Dendritic cell treated with granulocyte-macrophage colony-stimulating factor and Interleukin-4, amounts not matched to agents 40 ng/mL and 50 ng/mL, for 4 days (primary cell): ENCODE measurements around the gene TXNL1.

Experiments
- H3K27ac Mint-ChIP-seq: one replicate; pipeline ENCODE4 v1.8.0; 2022; ENCODE audit warnings: mild to moderate bottlenecking, mixed read lengths
- H3K27me3 Mint-ChIP-seq: one replicate; pipeline ENCODE4 v1.8.0; 2022; ENCODE audit warnings: mild to moderate bottlenecking, mixed read lengths
- H3K36me3 Mint-ChIP-seq: one replicate; pipeline ENCODE4 v1.8.0; 2022; ENCODE audit warnings: low read depth, mixed read lengths
- H3K4me1 Mint-ChIP-seq: one replicate; pipeline ENCODE4 v1.8.0; 2022; ENCODE audit warnings: low read depth, mixed read lengths
- H3K4me3 Mint-ChIP-seq: one replicate; pipeline ENCODE4 v1.8.0; 2022; ENCODE audit warnings: mild to moderate bottlenecking, moderate library complexity, mixed read lengths
- H3K9me3 Mint-ChIP-seq: one replicate; pipeline ENCODE4 v1.8.0; 2022; ENCODE audit warnings: mixed read lengths
- intact Hi-C: fragments of 100-400 bp; cut with micrococcal nuclease; formaldehyde crosslinking; loops from one replicate; pipeline ENCODE4 v1.15.0; 2022

Gene TXNL1

GRCh38 chr18:56635007-56635406 lies 3.4 kb downstream of the TXNL1 start:
- Mint-ChIP-seq H3K27ac (no peak overlapping the region), H3K4me3 (no peak overlapping the region), H3K4me1 (peaks cover 50% of the 10 kb centered on the region), H3K36me3 (peaks cover 75% of the 10 kb centered on the region), H3K27me3 (no peaks in the 10 kb centered on the region), H3K9me3 (peaks cover 9% of the 10 kb centered on the region)
- intact Hi-C loops: loop anchor here (10.0 kb wide), 1 partner anchor 1050 kb away; the partner anchor contains the start of gene TCF4

GRCh38 chr18:56632070-56633022 lies 6.0 kb downstream of the TXNL1 start:
- intact Hi-C loops: loop anchor here (10.0 kb wide), 1 partner anchor 1048 kb away; the partner anchor contains the start of gene TCF4
- H3K27me3 Mint-ChIP-seq: no peaks in the 10 kb centered on the region
- H3K4me1 Mint-ChIP-seq: peaks cover 58% of the 10 kb centered on the region

GRCh38 chr18:56627991-56628390 lies 10.4 kb downstream of the TXNL1 start:
- no peaks in the 10 kb centered on the region for H3K27me3 Mint-ChIP-seq
- H3K9me3 Mint-ChIP-seq: no peaks in the 10 kb centered on the region
- H3K36me3 Mint-ChIP-seq: peaks cover 62% of the 10 kb centered on the region
- intact Hi-C loops: no loop called here
- H3K27ac Mint-ChIP-seq: no peak overlapping the region
- H3K4me3 Mint-ChIP-seq: no peak overlapping the region
- H3K4me1 Mint-ChIP-seq: peaks cover 40% of the 10 kb centered on the region

More at GRCh38 chr18:56632070-56633022, 6.0 kb downstream of the TXNL1 start:
- Mint-ChIP-seq H3K4me3 (no peak overlapping the region), H3K36me3 (peaks cover 62% of the 10 kb centered on the region), H3K9me3 (no peaks in the 10 kb centered on the region), H3K27ac (no peak overlapping the region)

GRCh38 chr18:56615738-56616520 lies 22.5 kb downstream of the TXNL1 start:
- Mint-ChIP-seq H3K4me1 (peaks cover 6% of the 10 kb centered on the region), H3K27ac (no peak overlapping the region), H3K9me3 (no peaks in the 10 kb centered on the region), H3K36me3 (peaks cover 92% of the 10 kb centered on the region), H3K4me3 (no peak overlapping the region), H3K27me3 (no peaks in the 10 kb centered on the region)
- intact Hi-C loops: no loop called here

GRCh38 chr18:56606618-56607017 lies 31.8 kb downstream of the TXNL1 start:
- intact Hi-C loops: no loop called here
- no peaks in the 10 kb centered on the region for H3K4me1 Mint-ChIP-seq
- no peaks in the 10 kb centered on the region for H3K27me3 Mint-ChIP-seq
- no peak overlapping the region for H3K27ac Mint-ChIP-seq
- no peaks in the 10 kb centered on the region for H3K9me3 Mint-ChIP-seq
- peaks cover 54% of the 10 kb centered on the region for H3K36me3 Mint-ChIP-seq
- H3K4me3 Mint-ChIP-seq: no peak overlapping the region

- intact Hi-C loops: no loop called here
- Mint-ChIP-seq H3K36me3 (no peaks in the 10 kb centered on the region), H3K4me3 (no peak overlapping the region), H3K27ac (no peak overlapping the region), H3K27me3 (no peaks in the 10 kb centered on the region), H3K9me3 (peaks cover 7% of the 10 kb centered on the region), H3K4me1 (peaks cover 14% of the 10 kb centered on the region)
Measured at GRCh38 chr18:56598422-56598821, 40.0 kb downstream of the TXNL1 start.

GRCh38 chr18:56593906-56594305 lies 44.5 kb downstream of the TXNL1 start:
- H3K36me3 Mint-ChIP-seq: no peaks in the 10 kb centered on the region
- intact Hi-C loops: no loop called here
- no peak overlapping the region for H3K27ac Mint-ChIP-seq
- peaks cover 14% of the 10 kb centered on the region for H3K4me1 Mint-ChIP-seq
- H3K27me3 Mint-ChIP-seq: no peaks in the 10 kb centered on the region
- H3K4me3 Mint-ChIP-seq: no peak overlapping the region
- H3K9me3 Mint-ChIP-seq: peaks cover 16% of the 10 kb centered on the region

GRCh38 chr18:56580026-56580425 lies 58.4 kb downstream of the TXNL1 start:
- intact Hi-C loops: no loop called here
- Mint-ChIP-seq H3K36me3 (no peaks in the 10 kb centered on the region), H3K4me1 (peaks cover 25% of the 10 kb centered on the region), H3K4me3 (no peak overlapping the region), H3K27me3 (no peaks in the 10 kb centered on the region), H3K27ac (no peak overlapping the region), H3K9me3 (no peaks in the 10 kb centered on the region)

GRCh38 chr18:56579451-56579850 lies 58.9 kb downstream of the TXNL1 start:
- intact Hi-C loops: loop anchor here (5.0 to 10.0 kb wide), 5 partner anchors 322 to 1237 kb away; partner anchors contain the start of gene TCF4
- H3K36me3 Mint-ChIP-seq: no peaks in the 10 kb centered on the region
- H3K9me3 Mint-ChIP-seq: no peaks in the 10 kb centered on the region
- no peak overlapping the region for H3K4me3 Mint-ChIP-seq
- no peaks in the 10 kb centered on the region for H3K27me3 Mint-ChIP-seq
- peak overlapping the region; percentile 44 for H3K27ac Mint-ChIP-seq
- H3K4me1 Mint-ChIP-seq: peaks cover 30% of the 10 kb centered on the region

GRCh38 chr18:56576826-56577573 lies 61.4 kb downstream of the TXNL1 start:
- no peak overlapping the region for H3K4me3 Mint-ChIP-seq
- intact Hi-C loops: loop anchor here (2.0 to 10.0 kb wide), 7 partner anchors 320 to 1342 kb away; partner anchors contain the start of gene TCF4
- H3K27me3 Mint-ChIP-seq: no peaks in the 10 kb centered on the region
- H3K4me1 Mint-ChIP-seq: peaks cover 30% of the 10 kb centered on the region
- no peak overlapping the region for H3K27ac Mint-ChIP-seq
- no peaks in the 10 kb centered on the region for H3K36me3 Mint-ChIP-seq
- no peaks in the 10 kb centered on the region for H3K9me3 Mint-ChIP-seq

GRCh38 chr18:56575819-56576663 lies 62.4 kb downstream of the TXNL1 start:
- H3K9me3 Mint-ChIP-seq: no peaks in the 10 kb centered on the region
- intact Hi-C loops: loop anchor here (2.0 to 10.0 kb wide), 7 partner anchors 319 to 1341 kb away; partner anchors contain the start of gene TCF4

GRCh38 chr18:56574861-56575260 lies 63.5 kb downstream of the TXNL1 start:
- Mint-ChIP-seq H3K4me1 (peaks cover 40% of the 10 kb centered on the region), H3K9me3 (no peaks in the 10 kb centered on the region), H3K36me3 (no peaks in the 10 kb centered on the region), H3K27ac (peak overlapping the region; percentile 25), H3K27me3 (no peaks in the 10 kb centered on the region), H3K4me3 (no peak overlapping the region)
- intact Hi-C loops: loop anchor here (5.0 to 10.0 kb wide), 5 partner anchors 318 to 1233 kb away; partner anchors contain the start of gene TCF4

More at GRCh38 chr18:56575819-56576663, 62.4 kb downstream of the TXNL1 start:
- no peaks in the 10 kb centered on the region for H3K27me3 Mint-ChIP-seq
- no peak overlapping the region for H3K4me3 Mint-ChIP-seq
- no peak overlapping the region for H3K27ac Mint-ChIP-seq
- peaks cover 35% of the 10 kb centered on the region for H3K4me1 Mint-ChIP-seq
- H3K36me3 Mint-ChIP-seq: no peaks in the 10 kb centered on the region
